Fibroblast of skin of right biceps (primary cell): ENCODE data around the gene CROT.

Experiments
- DNase-seq: peaks from one replicate; pipeline ENCODE4 v3.0.0-alpha.2; 2013

Gene CROT

GRCh38 chr7:87344446-87344845 lies 1.0 kb upstream of the CROT start:
- no peak for DNase-seq

DNA sequence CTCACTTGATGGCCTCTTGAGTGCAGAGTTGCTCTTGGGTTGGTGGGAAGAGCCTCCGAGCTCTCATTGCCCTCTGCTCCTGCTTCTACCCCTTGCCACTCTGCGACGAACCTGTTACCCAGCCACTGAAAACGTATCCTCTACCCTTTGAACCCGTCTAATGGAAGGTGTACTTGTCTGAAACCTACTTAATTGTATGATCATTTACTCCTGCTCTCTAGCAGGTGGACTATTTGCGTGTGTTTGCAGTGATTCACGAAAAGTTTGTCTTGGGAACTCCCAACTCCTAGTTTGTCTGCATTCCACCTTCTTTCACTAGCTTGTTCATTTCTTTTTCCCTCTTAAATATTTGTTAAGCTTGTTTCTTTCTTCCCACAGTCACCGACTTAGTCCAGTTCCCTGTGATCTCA lies 503 bp downstream of the CROT start:
- DNase-seq = no peak

GRCh38 chr7:87347207-87347606 lies 1.7 kb downstream of the CROT start:
- DNase-seq = no peak

- DNase-seq = no peak
Measured at GRCh38 chr7:87347664-87348063, 2.2 kb downstream of the CROT start.

GRCh38 chr7:87354749-87355148 lies 9.3 kb downstream of the CROT start:
- DNase-seq = peak; percentile 33

DNA sequence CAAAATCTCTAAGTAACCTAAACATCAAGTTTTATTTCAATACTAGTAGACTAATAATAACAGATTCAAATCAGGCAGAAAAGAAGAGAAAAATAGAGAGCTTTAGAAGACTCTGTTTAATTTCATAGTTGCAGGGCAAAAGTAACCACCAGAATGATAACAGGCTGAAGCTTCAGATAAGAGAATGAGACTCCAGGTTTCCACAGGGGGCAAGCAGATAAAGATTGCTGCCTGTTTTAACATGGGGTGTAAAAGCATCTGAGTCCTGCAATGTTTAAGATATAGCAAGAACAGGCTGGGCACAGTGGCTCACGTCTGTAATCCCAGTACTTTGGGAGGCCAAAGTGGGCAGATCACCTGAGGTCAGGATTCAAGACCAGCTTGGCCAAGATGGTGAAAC lies 11.0 kb downstream of the CROT start:
- DNase-seq = no peak

GRCh38 chr7:87359366-87359765 lies 13.9 kb downstream of the CROT start:
- DNase-seq = peak; percentile 45

DNA sequence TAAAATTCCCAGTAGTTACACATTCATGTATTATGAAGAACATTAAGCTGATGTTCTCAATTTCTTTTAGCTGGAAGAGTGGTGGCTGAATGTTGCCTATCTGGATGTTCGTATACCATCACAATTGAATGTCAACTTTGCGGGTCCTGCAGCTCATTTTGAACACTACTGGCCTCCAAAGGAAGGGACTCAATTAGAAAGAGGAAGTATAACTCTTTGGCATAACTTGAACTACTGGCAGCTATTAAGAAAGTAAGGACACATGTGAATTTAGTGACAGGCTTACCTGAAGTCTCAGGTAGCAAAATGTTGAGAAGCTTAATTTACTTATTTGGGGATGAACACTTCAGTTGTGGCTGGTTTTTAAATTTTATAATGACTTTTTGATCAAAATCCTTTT lies 15.9 kb downstream of the CROT start:
- no peak for DNase-seq

DNA sequence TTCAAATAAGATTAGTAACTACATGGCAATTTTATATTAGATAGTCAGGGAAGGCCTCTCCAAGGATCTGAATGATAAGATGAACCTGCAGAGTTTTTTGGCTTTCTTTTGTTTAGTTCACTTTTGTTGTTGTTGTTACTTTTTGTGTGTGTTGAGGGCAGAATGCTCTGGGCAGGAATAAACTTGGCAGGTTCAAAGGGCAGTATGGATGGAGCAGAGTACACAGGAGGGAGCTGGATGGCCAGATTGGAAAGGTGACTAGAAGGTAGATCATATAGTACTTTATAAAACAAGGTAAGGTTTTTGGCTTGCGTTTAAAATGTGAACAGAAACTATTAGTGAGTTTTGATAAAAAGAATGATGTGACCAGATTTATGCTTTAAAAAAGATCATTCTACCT lies 17.9 kb downstream of the CROT start:
- no peak for DNase-seq

- no peak for DNase-seq
Measured at GRCh38 chr7:87364246-87364645, 18.8 kb downstream of the CROT start.

DNA sequence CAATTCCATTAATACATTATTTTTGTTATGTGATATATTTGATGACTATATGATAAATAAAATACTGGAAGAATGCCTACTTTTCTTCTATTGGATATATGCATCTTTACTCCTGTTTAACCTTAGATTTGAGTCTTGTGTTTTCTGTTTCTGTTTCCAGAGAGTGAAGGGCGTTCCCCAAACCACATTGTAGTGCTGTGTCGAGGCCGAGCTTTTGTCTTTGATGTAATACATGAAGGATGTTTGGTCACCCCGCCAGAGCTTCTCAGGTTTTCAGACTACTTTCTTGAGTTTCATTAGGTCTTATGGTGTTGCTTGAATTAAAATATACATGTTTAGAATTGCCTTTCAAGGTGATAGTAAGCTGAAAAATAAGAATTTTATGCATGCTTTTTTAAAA lies 23.8 kb downstream of the CROT start:
- no peak for DNase-seq

DNA sequence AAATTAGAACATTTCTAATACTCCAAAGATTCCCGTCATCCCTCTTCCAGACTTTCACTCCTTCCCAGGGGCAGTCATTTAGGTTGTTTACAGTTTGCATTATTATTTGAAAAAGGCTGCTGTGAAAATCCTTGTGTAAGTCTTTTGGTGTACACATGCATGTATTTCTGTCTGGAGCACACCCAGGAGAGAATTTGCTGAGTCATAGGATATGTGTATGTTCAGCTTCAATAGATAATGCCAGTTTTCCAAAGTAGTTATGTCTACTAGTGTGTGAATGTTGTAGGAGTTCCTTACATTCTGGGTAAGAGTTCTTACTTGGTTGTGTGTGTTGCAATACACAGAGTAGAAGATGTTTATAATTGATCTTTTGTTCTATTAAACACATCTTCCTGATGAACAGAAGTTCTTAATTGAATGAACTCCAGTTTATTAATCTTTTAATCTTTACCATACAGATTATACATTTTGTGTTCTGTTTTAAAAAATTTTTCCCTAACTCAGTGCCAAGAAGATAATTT lies 25.3 kb downstream of the CROT start:
- peak; percentile 48 for DNase-seq

GRCh38 chr7:87375662-87376435 lies 30.4 kb downstream of the CROT start:
- no peak for DNase-seq

DNA sequence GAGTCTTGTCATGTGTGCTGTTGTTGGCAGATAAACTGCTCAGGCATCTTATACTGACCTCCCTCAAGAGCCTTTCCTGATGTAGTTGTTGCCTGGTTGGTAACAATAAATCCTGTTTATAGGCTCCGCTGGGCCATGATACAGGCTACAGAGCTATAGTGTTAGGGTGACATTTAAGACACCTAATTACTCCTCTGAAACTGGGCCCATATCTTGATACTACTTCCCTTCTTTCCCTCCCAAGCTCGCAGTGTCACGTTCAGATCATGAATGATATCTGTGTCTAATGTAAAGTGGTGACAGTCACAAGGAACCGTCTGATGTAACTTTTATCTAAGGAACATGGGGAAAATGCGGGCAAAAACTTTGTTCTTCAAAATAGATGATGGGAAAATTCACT lies 35.4 kb downstream of the CROT start:
- no peak for DNase-seq

- DNase-seq = no peak
Measured at GRCh38 chr7:87391020-87391701, 45.7 kb downstream of the CROT start.

- no peak for DNase-seq
Measured at GRCh38 chr7:87395442-87396020, 50.1 kb downstream of the CROT start.

DNA sequence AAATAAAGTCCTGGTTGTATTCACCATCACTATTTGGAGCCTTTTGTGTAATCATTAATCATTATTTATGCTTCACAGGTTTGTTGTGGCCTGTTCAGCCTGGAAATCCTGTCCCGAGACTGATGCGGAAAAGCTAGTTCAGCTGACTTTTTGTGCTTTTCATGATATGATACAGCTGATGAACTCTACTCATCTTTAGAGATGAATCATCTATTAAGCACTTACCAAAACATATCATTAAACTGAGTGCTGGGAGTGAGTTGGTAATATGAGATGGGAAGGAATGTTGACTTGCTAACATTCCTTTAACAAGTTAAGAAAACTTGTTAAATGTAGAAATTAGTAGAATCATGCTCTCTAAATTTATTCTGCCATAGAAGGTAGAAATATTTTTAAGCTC lies 53.0 kb downstream of the CROT start:
- peak; percentile 83 for DNase-seq

DNA sequence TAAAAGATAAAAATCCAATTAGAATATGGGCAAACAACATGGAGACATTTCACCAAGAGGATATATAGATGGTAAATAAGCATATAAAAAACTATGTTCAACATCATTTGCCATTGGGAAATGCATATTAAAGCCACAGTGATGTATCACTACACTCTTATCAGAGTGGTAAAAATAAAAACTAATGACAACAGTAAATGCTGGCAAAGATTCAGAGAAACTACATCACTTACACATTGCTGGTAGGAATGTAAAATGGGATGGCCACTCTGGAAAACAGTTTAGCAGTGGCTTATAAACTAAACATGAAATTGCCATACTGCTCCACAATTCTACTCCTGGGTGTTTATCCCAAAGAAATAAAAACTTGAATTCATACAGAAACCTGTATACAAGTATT lies 59.2 kb downstream of the CROT start:
- DNase-seq = no peak

DNA sequence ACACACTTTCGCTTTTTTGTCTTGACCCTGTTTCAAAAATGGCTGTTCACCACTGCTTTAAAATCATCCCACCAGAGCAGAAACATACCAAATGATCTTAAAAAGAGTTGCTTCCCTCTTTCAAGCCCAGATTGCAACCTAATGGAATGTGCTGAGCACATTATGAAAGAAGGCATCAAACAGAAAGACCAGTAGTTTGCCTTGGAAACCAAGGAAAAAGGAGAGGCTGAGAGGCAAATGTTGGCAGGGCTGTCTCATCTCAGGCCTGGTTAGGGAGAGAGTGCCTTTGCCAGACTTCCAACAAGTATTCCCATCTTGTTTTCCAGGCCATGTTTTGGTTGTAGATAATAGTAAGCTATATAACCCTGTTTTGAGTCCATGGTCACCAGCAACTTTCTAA lies 65.7 kb downstream of the CROT start:
- no peak for DNase-seq

DNA sequence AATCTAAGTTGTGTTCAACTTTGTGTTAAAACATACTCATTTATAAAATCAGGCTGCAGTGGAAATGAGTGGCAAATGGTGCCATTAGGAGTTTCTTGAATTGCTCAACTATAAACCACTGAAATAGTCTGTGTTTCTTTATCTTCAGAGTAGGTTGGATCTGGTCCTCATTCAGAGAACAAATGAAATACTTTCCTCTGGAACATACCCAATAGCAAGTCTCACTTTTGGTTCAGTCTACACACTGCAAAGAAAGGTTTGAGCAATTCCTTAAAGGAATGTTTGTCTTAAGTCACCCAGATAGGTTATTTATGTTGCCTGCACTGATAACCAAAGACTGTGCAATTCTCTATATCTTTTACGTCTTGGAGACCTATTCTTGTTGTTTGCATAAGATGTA lies 67.6 kb downstream of the CROT start:
- peak; percentile 16 for DNase-seq

- peak; percentile 62 for DNase-seq
Measured at GRCh38 chr7:87413951-87414793, 68.7 kb downstream of the CROT start.

DNA sequence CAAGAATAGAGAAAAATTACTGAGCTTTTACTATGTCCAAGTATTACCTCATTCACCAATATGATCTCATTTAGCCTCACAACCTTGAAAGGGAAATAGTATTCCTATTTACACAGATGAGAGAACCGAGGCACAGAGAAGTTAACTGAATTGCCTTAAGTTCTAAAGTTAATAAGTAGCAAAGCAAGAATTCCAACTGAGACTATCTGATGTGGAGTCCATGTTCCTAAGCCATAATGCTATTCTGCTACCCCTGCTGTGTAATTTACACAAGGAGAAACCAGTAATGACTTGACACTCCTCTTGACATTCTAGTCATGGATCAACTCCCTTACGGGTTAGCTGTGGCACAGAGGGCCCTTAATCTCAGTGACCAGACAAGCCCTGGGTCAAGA lies 69.3 kb downstream of the CROT start:
- no peak for DNase-seq
